ENCODE results near the gene CD99. TPM values are rescaled to one million over a fixed set of nuclear protein-coding genes. Genes with fewer than 3 reads are reported as not detected.
A peak's percentile ranks its signal among the peaks of the same experiment; 100 is the strongest.

CD99 gene
- polyA plus RNA-seq, 1 of the 3 experiments (the other 2 are of a cell fraction) = 346 TPM

DNA sequence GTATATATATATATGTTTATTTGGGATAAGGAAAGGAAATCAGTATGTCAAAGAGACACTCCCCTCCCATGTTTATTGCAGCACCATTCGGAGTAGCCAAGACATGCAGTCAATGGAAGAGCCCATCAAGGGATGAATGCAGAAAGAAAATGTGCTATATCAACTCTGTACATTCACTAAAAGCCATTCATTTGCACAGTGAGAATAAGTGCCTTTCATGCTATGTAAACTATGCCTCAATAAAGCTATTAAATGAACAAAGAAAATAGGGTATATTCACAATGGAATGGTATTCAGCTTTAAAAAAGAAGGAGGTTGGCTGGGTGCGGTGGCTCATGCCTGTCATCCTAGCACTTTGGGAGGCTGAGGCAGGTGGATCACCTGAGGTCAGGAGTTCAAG is 20.3 kb downstream of the CD99 start:
- Histone ChIP-seq H3K36me3 (replicated peaks in 1 of 2; ENCODE audit: control insufficient read depth in 1 of 2, insufficient read depth in 2 of 2, low read length in 1 of 2) (peaks cover 0 to 10% of the 10 kb centered on the region in 2 experiments), H3K27ac (ENCODE audit: low read depth in 2 of 2, low read length in 1 of 2) (peak overlapping the region in 1 of 2 experiments; percentile 89; a peak in 1 of 4 replicates), H3K9me3 (no peaks in the 10 kb centered on the region), H3F3A (replicated peaks; ENCODE audit: insufficient read depth) (peaks cover 38% of the 10 kb centered on the region), H3K4me2 (no peak overlapping the region), H3K4me3 (ENCODE audit: low read depth in 2 of 2, low read length in 1 of 2) (no peak overlapping the region), H4K20me1 (ENCODE audit: insufficient read depth) (peaks cover 34% of the 10 kb centered on the region), H3K27me3 (ENCODE audit: insufficient read depth) (peaks cover 2% of the 10 kb centered on the region; the same call in 1 of the 2 replicates), H2AFZ (ENCODE audit: low read depth) (no peak overlapping the region), H3K9ac (no peak overlapping the region), H3K4me1 (ENCODE audit: control insufficient read depth in 1 of 2, insufficient read depth in 2 of 2, low read depth in 1 of 2, low read length in 1 of 2) (peaks cover 5 to 41% of the 10 kb centered on the region in 2 experiments; a peak in 3 of 4 replicates), H3K79me2 (ENCODE audit: insufficient read depth) (peaks cover 57% of the 10 kb centered on the region), H3K9me2 (no peaks in the 10 kb centered on the region)
- TF ChIP-seq FOSL2 (IDR thresholded peaks at IDR 0.05; ENCODE audit: borderline replicate concordance, low read depth) = no peak
- TF ChIP-seq, protein P1, sequence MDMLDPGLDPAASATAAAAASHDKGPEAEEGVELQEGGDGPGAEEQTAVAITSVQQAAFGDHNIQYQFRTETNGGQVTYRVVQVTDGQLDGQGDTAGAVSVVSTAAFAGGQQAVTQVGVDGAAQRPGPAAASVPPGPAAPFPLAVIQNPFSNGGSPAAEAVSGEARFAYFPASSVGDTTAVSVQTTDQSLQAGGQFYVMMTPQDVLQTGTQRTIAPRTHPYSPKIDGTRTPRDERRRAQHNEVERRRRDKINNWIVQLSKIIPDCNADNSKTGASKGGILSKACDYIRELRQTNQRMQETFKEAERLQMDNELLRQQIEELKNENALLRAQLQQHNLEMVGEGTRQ (IDR thresholded peaks at IDR 0.05; ENCODE audit: borderline replicate concordance, low read depth, low read length) = no peak
- no peak for TF ChIP-seq RAD21 (IDR thresholded peaks at IDR 0.05; ENCODE audit: low read length)
- TF ChIP-seq, protein P2, sequence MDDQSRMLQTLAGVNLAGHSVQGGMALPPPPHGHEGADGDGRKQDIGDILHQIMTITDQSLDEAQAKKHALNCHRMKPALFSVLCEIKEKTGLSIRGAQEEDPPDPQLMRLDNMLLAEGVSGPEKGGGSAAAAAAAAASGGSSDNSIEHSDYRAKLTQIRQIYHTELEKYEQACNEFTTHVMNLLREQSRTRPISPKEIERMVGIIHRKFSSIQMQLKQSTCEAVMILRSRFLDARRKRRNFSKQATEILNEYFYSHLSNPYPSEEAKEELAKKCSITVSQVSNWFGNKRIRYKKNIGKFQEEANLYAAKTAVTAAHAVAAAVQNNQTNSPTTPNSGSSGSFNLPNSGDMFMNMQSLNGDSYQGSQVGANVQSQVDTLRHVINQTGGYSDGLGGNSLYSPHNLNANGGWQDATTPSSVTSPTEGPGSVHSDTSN (IDR thresholded peaks at IDR 0.05) = no peak
- TF ChIP-seq FOXJ3 (CRISPR knock-in tag; IDR thresholded peaks at IDR 0.05) = no peak
- no peak for TF ChIP-seq EZH2phosphoT487 (IDR thresholded peaks at IDR 0.05; ENCODE audit: borderline replicate concordance, low read depth)
- no peak for TF ChIP-seq CTCF (IDR thresholded peaks at IDR 0.05)
- TF ChIP-seq SMC3 (IDR thresholded peaks at IDR 0.05; ENCODE audit: low read depth, low read length) = no peak
- no peak for TF ChIP-seq SIN3A (IDR thresholded peaks at IDR 0.05; ENCODE audit: borderline replicate concordance, low read depth, low read length)
- TF ChIP-seq, protein P3, sequence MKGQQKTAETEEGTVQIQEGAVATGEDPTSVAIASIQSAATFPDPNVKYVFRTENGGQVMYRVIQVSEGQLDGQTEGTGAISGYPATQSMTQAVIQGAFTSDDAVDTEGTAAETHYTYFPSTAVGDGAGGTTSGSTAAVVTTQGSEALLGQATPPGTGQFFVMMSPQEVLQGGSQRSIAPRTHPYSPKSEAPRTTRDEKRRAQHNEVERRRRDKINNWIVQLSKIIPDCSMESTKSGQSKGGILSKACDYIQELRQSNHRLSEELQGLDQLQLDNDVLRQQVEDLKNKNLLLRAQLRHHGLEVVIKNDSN (IDR thresholded peaks at IDR 0.05; ENCODE audit: borderline replicate concordance, low read depth) = no peak
- TF ChIP-seq JUND (IDR thresholded peaks at IDR 0.05) = no peak
- TF ChIP-seq, protein P4, sequence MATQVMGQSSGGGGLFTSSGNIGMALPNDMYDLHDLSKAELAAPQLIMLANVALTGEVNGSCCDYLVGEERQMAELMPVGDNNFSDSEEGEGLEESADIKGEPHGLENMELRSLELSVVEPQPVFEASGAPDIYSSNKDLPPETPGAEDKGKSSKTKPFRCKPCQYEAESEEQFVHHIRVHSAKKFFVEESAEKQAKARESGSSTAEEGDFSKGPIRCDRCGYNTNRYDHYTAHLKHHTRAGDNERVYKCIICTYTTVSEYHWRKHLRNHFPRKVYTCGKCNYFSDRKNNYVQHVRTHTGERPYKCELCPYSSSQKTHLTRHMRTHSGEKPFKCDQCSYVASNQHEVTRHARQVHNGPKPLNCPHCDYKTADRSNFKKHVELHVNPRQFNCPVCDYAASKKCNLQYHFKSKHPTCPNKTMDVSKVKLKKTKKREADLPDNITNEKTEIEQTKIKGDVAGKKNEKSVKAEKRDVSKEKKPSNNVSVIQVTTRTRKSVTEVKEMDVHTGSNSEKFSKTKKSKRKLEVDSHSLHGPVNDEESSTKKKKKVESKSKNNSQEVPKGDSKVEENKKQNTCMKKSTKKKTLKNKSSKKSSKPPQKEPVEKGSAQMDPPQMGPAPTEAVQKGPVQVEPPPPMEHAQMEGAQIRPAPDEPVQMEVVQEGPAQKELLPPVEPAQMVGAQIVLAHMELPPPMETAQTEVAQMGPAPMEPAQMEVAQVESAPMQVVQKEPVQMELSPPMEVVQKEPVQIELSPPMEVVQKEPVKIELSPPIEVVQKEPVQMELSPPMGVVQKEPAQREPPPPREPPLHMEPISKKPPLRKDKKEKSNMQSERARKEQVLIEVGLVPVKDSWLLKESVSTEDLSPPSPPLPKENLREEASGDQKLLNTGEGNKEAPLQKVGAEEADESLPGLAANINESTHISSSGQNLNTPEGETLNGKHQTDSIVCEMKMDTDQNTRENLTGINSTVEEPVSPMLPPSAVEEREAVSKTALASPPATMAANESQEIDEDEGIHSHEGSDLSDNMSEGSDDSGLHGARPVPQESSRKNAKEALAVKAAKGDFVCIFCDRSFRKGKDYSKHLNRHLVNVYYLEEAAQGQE (IDR thresholded peaks at IDR 0.05; ENCODE audit: low read depth, low read length) = no peak
- no peak for TF ChIP-seq EP300 (IDR thresholded peaks at IDR 0.05; ENCODE audit: borderline replicate concordance in 1 of 2, low read depth in 1 of 2, low read length in 1 of 2)
- TF ChIP-seq, protein P5, sequence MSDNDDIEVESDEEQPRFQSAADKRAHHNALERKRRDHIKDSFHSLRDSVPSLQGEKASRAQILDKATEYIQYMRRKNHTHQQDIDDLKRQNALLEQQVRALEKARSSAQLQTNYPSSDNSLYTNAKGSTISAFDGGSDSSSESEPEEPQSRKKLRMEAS (IDR thresholded peaks at IDR 0.05; ENCODE audit: low read depth) = no peak
- no peak for TF ChIP-seq YY1 (IDR thresholded peaks at IDR 0.05; ENCODE audit: low read depth)
- TF ChIP-seq POLR2AphosphoS5 (IDR thresholded peaks at IDR 0.05; ENCODE audit: low read depth, low read length) = no peak
- no peak for TF ChIP-seq ELF1 (IDR thresholded peaks at IDR 0.05)
- TF ChIP-seq TCF12 (IDR thresholded peaks at IDR 0.05) = no peak
- TF ChIP-seq RXRA (IDR thresholded peaks at IDR 0.05; ENCODE audit: borderline replicate concordance, low read depth) = no peak
- no peak for DNase-seq
- ChIA-PET CTCF (no interaction called here), POLR2A (no interaction called here)
- 55% methylated on average over 2 of the region's 2 CpGs for WGBS (ENCODE audit: low lambda C conversion rate)
